Measurements from ENCODE around the gene COL8A1.

DNA sequence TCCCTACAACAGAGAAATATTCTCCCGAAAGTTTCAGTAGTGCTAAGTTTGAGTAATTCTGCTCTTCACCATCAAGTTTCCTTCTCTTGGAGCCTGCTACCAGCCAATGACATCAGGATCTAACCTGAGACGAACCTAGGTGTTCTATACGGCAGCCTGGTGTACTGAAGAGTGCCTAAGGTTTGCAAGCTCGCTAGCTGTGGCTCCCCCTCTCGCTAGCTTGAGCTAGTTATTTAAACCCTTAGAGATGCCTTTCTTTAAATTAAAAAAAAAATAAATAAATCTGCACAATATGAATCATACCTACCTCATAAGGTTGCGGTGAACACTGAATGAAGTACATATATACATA is 1.4 kb upstream of the COL8A1 start:
- TF ChIP-seq, protein P1, sequence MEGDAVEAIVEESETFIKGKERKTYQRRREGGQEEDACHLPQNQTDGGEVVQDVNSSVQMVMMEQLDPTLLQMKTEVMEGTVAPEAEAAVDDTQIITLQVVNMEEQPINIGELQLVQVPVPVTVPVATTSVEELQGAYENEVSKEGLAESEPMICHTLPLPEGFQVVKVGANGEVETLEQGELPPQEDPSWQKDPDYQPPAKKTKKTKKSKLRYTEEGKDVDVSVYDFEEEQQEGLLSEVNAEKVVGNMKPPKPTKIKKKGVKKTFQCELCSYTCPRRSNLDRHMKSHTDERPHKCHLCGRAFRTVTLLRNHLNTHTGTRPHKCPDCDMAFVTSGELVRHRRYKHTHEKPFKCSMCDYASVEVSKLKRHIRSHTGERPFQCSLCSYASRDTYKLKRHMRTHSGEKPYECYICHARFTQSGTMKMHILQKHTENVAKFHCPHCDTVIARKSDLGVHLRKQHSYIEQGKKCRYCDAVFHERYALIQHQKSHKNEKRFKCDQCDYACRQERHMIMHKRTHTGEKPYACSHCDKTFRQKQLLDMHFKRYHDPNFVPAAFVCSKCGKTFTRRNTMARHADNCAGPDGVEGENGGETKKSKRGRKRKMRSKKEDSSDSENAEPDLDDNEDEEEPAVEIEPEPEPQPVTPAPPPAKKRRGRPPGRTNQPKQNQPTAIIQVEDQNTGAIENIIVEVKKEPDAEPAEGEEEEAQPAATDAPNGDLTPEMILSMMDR (IDR thresholded peaks at IDR 0.05) = no peak
- TF ChIP-seq POLR2A (IDR thresholded peaks at IDR 0.05) = no peak

All from stomach (tissue), 4 donors.